Measurements from ENCODE around the gene C9orf85.

C9orf85 gene

GRCh38 chr9:71904076-71904475 lies 7.4 kb upstream of the C9orf85 start:
- DNase-seq (ENCODE audit: low read depth in 2 of 2): no peak

GRCh38 chr9:71908825-71909224 lies 2.6 kb upstream of the C9orf85 start:
- DNase-seq (ENCODE audit: low read depth in 2 of 2): no peak

- no peak for DNase-seq (ENCODE audit: low read depth in 2 of 2)
Observed at GRCh38 chr9:71909887-71910649, 1.4 kb upstream of the C9orf85 start.

- DNase-seq (ENCODE audit: low read depth in 2 of 2): no peak
Observed at GRCh38 chr9:71910650-71911060, 784 bp upstream of the C9orf85 start.

GRCh38 chr9:71911908-71912335 lies 483 bp downstream of the C9orf85 start:
- peak in 1 of 2 experiments; percentile 25 for DNase-seq (ENCODE audit: low read depth in 2 of 2)

GRCh38 chr9:71915495-71915894 lies 4.1 kb downstream of the C9orf85 start:
- DNase-seq (ENCODE audit: low read depth in 2 of 2): no peak

GRCh38 chr9:71916834-71917534 lies 5.5 kb downstream of the C9orf85 start:
- DNase-seq (ENCODE audit: low read depth in 2 of 2): no peak

GRCh38 chr9:71918419-71918818 lies 7.0 kb downstream of the C9orf85 start:
- no peak for DNase-seq (ENCODE audit: low read depth in 2 of 2)

- no peak for DNase-seq (ENCODE audit: low read depth in 2 of 2)
Observed at GRCh38 chr9:71920456-71921189, 9.2 kb downstream of the C9orf85 start.

GRCh38 chr9:71921190-71921814 lies 9.9 kb downstream of the C9orf85 start:
- no peak for DNase-seq (ENCODE audit: low read depth in 2 of 2)

GRCh38 chr9:71924576-71924975 lies 13.1 kb downstream of the C9orf85 start:
- no peak for DNase-seq (ENCODE audit: low read depth in 2 of 2)

GRCh38 chr9:71925834-71926233 lies 14.4 kb downstream of the C9orf85 start:
- DNase-seq (ENCODE audit: low read depth in 2 of 2): no peak

GRCh38 chr9:71928376-71928775 lies 16.9 kb downstream of the C9orf85 start:
- no peak for DNase-seq (ENCODE audit: low read depth in 2 of 2)

- DNase-seq (ENCODE audit: low read depth in 2 of 2): no peak
Observed at GRCh38 chr9:71928806-71929205, 17.4 kb downstream of the C9orf85 start.

GRCh38 chr9:71929223-71929622 lies 17.8 kb downstream of the C9orf85 start:
- DNase-seq (ENCODE audit: low read depth in 2 of 2): peak in 1 of 2 experiments; percentile 49

- peak; percentile 59 to 73 for DNase-seq (ENCODE audit: low read depth in 2 of 2)
Observed at GRCh38 chr9:71929791-71930440, 18.5 kb downstream of the C9orf85 start.

GRCh38 chr9:71931166-71931565 lies 19.7 kb downstream of the C9orf85 start:
- DNase-seq (ENCODE audit: low read depth in 2 of 2): no peak

- DNase-seq (ENCODE audit: low read depth in 2 of 2): no peak
Observed at GRCh38 chr9:71936066-71936465, 24.6 kb downstream of the C9orf85 start.

GRCh38 chr9:71937070-71937625 lies 25.7 kb downstream of the C9orf85 start:
- no peak for DNase-seq (ENCODE audit: low read depth in 2 of 2)

GRCh38 chr9:71937898-71938297 lies 26.5 kb downstream of the C9orf85 start:
- no peak for DNase-seq (ENCODE audit: low read depth in 2 of 2)

- no peak for DNase-seq (ENCODE audit: low read depth in 2 of 2)
Observed at GRCh38 chr9:71941060-71941568, 29.7 kb downstream of the C9orf85 start.

Measured in fibroblast of skin of left biceps (primary cell).